Measurements from ENCODE around the gene ACBD6.

GRCh38 chr1:180407051-180407450 lies 95.3 kb downstream of the ACBD6 start:
- TF ChIP-seq TAF1 (IDR thresholded peaks at IDR 0.05; ENCODE audit: borderline replicate concordance, insufficient read depth, low read length) (no peak), REST (IDR thresholded peaks at IDR 0.05; ENCODE audit: insufficient read depth in 1 of 2, low read depth in 2 of 2, low read length in 2 of 2) (no peak), POLR2AphosphoS5 (IDR thresholded peaks at IDR 0.05; ENCODE audit: low read depth, low read length) (no peak), SIN3A (IDR thresholded peaks at IDR 0.05; ENCODE audit: borderline replicate concordance, insufficient read depth, low read length) (no peak)
